Testis (tissue), 2 donors: ENCODE results near the gene EEF2KMT.

Experiments
- POLR2A ChIP-seq: fragments of 450-650 bp; IDR thresholded peaks from one replicate; pipeline ENCODE4 v1.6.1; 2017; ENCODE audit warnings: antibody characterized with exemption, mild to moderate bottlenecking, moderate library complexity
- TF ChIP-seq, protein P1 (sequence below), 3 experiments: fragments of 450-650 bp in 2 of 3; fragments of 200-600 bp in 1 of 3; sonication (generic) in 1 of 3; IDR thresholded peaks; one replicate each; pipeline ENCODE4 v1.5.1; 2016 to 2019; ENCODE audit warnings: antibody characterized with exemption in 3 of 3, mild to moderate bottlenecking in 2 of 3, moderate library complexity in 1 of 3

DNA sequence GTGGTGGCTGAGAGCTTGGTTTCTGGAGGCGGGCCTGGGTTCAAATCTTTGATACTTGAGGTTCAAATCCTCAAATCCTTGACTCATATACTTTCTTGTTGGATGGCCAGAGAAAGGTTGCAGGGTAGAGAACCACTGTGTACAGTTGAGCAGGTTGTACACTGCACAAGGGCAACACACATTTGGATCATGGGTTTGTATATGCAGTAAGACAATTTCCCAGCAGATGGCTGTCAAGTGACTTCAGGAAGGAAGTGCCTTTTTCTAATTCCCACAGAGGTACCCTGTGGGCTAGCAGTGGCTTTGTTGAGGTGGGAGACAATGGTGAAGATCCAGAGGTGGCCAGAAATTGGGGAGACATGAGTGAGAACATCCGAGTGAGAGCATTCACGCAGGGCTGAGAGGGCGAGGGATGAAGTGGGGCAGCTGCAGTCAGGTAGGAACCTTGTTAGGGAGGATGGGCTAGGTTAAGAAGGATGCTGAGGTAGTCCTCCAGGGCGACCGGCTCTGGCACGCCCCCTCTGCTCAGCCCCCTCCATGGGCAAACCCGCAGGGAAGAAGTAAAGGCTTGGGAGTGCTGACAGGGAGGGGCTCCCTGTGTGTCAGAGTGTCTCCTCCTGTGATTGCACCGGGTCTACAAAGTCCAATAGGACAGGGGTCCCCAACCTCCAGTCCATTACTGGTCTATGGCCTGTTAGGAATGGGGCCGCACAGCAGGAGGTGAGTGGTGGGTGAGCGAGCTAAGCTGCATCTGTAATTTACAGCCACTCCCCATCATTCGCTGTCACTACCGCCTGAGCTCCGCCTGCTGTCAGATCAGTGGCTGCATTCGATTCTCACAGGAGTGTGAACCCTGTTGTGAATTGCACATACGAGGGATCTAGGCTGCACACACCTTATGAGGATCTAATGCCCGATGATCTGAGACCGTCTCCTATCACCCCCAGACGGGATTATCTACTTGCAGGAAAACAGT, 34.5 kb downstream of the EEF2KMT start:
- TF ChIP-seq, protein P1, sequence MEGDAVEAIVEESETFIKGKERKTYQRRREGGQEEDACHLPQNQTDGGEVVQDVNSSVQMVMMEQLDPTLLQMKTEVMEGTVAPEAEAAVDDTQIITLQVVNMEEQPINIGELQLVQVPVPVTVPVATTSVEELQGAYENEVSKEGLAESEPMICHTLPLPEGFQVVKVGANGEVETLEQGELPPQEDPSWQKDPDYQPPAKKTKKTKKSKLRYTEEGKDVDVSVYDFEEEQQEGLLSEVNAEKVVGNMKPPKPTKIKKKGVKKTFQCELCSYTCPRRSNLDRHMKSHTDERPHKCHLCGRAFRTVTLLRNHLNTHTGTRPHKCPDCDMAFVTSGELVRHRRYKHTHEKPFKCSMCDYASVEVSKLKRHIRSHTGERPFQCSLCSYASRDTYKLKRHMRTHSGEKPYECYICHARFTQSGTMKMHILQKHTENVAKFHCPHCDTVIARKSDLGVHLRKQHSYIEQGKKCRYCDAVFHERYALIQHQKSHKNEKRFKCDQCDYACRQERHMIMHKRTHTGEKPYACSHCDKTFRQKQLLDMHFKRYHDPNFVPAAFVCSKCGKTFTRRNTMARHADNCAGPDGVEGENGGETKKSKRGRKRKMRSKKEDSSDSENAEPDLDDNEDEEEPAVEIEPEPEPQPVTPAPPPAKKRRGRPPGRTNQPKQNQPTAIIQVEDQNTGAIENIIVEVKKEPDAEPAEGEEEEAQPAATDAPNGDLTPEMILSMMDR (IDR thresholded peaks at IDR 0.05), result no peak
- no peak for TF ChIP-seq POLR2A
